ENCODE results near the gene MIAT.

MIAT gene

DNA sequence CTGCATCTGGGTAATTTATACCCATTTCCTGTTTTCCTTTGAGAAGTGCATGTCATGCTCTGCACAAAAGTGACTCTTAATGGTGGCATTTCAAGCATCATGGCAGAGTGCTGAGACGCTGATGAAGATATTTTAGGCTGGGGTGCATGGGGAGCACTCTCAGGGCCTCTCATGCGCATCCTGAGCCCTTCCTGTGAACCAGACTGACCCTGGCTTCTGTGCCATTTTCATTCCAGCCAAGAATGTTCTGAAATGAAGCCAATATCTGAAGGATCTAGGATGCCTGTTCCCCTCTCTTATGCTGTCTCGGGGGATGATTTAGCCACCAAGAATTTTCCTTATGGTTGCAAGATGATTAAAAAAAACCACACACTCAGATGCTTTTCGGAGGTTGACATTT lies 61.5 kb downstream of the MIAT start:
- no peak overlapping the region for H3K27ac ChIP-seq
- no peak for DNase-seq (ENCODE audit: low read depth, low spot score)

GRCh38 chr22:26722159-26722558 lies 64.8 kb downstream of the MIAT start:
- no peak for DNase-seq (ENCODE audit: low read depth, low spot score)

GRCh38 chr22:26724414-26724813 lies 67.0 kb downstream of the MIAT start:
- no peak overlapping the region for H3K27ac ChIP-seq
- DNase-seq (ENCODE audit: low read depth, low spot score) = no peak

More at GRCh38 chr22:26722159-26722558, 64.8 kb downstream of the MIAT start:
- no peak overlapping the region for H3K27ac ChIP-seq

GRCh38 chr22:26725012-26725676 lies 67.8 kb downstream of the MIAT start:
- no peak for DNase-seq (ENCODE audit: low read depth, low spot score)
- no peak overlapping the region for H3K27ac ChIP-seq

All from epithelial cell of prostate (primary cell).